NCI-H2107 (cell line): Measurements from ENCODE around the gene DTX1.

ENCODE experiments used
- DNase-seq: peaks from one replicate; lab custom pipeline; 2025; lab: John Stamatoyannopoulos, UW

Gene DTX1

DNA sequence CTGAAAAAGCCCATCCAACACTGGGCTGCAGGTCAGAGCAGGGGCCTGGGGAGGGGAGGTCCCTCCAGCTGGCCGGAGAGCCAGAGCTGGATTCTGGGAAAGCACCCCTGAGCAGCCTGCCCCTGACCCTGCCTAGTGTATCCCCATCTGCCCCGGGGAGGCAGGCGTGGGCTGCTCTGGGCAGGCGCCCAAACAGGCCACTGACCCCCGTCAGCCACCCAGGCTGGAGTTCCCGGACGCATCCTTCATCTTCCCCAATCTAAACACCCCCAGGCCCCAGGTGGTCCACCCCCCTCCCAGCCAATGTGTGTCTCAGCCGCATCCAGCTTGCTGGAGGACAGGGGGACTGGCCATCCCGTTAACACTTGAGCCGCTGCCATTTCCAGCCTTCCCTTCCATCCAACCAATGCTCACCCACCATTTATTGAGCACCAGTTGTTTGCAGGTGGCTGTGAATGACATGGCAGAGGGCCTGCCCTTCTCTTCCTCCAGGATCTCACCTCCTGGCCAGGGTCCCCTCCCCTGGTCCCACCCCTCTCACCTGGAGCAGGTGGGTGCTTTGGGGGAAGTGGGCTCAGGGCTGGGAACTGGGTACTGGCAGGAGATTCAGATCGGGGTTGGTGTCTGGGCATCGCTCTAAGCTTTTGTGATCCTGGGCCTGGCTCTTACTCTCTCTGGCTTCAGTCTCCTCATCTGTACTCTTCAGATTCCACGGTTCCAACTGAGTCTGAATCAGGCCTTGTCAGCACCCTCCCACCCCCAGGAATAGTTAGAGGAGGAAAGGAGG, 743 bp upstream of the DTX1 start:
- no peak for DNase-seq

DNA sequence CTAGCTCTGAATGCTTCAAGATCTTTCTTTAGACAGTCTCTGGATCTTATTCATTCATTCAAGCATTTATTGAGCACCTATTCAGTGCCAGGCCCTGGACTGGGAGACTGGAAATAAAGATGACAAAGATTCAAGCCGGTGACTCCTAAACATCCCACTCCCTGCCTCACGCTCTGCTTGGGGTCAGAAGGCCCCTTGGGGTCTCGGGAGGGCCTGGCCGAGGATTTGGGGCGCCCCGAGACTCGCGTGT, 224 bp upstream of the DTX1 start:
- DNase-seq = no peak

DNA sequence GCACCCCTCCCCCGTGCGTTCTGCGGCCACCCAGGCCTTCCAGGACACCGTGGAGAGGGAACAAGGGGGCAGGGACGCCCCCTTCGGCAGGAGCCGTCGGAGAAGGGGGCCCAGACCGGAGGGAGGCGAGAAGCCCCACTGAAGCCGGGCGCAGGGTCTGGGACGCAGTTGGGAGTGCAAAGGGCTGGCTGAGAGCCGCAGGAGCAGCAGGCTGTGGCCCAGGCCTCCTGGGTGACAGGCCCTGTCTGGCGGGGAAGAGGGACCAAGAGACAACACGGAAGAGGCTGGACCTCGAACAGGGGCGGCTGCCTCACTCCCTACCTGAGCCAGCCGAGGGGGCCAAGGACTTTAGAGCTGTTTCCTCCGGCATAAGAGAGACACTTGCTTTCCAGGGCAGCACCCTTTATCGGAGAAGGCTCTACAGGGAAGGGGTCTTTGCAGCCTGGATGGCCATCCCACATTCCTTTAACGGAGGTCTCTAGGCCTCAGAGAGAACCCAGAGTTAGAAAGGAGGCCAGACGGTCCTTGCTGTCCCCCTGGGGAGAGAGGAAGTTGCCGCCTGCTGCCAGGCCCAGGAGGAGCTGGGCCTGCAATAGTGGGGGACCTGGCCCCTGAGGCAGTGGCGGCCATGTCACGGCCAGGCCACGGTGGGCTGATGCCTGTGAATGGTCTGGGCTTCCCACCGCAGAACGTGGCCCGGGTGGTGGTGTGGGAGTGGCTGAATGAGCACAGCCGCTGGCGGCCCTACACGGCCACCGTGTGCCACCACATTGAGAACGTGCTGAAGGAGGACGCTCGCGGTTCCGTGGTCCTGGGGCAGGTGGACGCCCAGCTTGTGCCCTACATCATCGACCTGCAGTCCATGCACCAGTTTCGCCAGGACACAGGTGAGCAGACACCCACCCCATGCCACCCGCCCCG, 1.3 kb downstream of the DTX1 start:
- no peak for DNase-seq

DNA sequence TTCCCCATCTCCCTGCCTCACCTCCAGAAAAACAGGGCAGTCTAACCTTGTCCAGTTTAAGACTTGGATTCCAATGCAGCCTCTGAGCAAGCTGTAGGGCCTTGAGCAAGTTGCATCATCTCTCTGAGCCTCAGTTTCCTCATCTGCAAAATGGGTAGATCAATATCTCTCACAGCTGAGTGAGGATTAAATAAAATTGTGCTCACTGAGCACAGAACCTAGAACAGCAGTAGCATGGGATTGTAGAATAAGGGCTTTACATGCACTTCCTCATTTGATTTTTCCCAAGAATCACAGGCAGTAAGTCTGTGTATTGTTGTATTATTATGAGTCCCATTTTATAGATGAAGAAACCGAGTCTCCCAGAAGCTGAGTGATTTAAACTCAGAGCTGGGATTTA, 2.0 kb downstream of the DTX1 start:
- DNase-seq = no peak

DNA sequence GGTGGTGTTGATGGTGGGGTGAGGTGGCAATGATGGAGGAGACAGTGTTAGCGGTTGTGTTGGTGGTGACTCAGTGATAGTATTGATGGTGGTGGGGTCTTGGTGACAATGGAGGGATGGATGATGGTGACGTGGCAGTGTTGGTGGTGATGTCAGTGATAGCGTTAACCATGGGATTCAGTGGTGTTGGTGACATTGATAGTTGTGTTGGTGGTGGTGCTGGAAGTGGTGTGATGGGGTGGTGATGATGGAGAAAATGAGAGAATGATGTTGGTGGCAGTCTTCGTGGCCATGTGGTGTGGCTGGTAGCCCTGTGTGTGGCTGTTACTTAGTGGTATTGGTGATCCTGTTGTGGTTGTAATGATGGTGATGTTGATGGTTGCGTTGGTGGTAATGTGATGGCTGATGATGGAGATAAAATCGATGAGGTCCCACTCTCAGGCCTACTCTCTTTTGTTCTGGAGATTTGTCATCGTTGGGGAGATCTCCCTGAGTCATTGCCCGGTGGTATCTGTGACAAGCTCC, 2.6 kb downstream of the DTX1 start:
- DNase-seq = no peak

DNA sequence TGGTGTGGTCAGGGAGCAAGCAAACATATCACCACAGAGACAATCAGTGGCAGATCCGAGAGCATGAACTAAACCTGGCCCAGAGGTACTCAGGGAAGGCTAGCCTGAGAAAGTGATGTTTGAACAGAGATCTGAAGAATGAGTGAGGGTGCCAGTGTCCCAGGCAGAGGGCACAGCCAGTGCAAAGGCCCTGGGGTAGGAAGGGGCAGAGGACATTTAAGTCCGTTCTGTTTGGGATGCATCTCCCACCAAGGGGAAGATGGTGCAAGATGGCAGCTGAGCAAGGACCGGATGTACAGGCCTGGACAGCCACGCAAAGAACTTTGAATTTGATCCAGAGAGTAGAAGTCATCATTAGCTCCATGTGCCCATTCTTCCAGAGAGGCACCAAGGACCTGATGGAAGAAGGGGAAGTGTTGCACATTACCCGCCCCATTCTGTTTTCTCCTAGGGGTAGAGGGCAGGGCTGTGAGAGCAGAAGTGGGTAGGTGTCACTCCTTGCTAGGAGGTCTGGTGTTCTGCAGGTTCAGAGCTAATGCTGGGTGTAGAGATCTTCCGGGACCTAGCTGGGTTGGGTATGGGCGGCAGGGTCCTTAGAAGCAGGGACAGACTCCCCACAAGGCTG, 3.9 kb downstream of the DTX1 start:
- DNase-seq = no peak

DNA sequence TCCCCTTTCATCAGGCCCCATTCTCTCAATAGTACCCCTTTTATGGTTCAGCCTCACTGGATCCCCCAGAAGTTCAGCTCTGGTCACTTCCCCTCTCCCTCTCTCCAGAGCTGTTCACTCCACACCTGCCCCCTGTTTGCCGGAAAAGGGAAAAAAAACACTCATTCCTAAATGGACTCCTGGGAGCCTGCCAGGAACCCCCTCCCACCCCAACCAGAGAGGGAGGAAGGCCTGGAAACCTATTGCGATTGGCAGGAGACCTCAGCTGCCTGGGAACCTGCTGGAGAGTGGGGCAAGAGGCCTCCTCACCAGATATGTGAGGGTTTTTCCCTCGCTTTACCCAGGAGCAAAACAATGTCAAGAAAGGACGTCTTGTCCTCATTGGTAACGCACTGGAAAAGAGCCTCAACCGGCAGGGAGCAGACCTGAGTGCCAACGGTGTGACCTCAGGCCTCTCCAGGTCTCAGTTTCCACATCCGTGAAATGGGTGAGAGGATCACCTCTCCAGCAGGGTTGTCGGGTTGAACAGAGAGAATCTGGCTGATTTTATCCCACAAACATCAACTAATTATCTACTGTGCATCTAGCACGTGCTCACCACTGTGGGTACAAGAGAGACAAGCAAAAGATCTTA, 4.6 kb downstream of the DTX1 start:
- DNase-seq = no peak

DNA sequence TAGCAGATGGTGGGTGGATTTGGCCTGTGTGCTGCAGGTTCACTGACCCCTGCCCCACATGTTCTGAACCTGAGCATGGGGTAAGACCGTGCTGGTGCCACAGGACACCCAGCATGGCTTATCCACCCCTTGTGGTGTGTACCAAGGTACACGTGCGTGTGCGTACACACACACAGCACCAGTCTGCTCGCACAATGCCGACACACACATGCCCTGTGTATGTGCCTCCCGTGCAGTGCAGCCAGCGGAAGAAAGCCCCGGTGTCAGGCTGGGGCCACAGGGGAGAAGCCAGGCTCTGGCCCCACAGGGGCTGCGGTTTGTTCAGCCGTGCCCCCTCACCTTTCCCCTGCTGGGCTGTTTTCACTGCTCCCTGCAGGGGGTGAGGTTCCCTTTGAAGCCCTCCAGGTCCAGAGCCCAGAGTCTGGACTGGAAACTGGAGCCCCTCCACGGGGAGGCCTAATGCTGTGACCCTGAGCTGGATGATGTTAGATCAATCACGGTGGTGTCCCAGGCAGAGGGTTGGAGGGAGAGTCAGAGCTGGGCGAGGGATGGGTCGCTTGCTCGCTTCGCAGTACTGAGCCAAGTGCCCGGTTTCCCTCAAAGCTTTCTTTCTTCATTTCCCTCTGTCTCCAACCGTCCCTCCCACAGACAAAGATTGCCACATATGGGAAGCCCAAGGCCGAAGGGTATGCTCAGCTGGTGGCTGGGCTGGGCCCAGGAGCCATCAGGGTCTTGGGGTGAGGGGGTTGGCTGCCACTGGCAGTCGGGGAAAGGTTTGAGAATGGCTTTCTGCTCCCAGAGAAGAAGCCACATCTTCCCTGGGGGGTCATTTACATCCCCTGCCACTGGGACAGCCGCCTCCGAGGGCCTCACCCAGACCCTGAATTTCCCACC, 6.2 kb downstream of the DTX1 start:
- DNase-seq = no peak

DNA sequence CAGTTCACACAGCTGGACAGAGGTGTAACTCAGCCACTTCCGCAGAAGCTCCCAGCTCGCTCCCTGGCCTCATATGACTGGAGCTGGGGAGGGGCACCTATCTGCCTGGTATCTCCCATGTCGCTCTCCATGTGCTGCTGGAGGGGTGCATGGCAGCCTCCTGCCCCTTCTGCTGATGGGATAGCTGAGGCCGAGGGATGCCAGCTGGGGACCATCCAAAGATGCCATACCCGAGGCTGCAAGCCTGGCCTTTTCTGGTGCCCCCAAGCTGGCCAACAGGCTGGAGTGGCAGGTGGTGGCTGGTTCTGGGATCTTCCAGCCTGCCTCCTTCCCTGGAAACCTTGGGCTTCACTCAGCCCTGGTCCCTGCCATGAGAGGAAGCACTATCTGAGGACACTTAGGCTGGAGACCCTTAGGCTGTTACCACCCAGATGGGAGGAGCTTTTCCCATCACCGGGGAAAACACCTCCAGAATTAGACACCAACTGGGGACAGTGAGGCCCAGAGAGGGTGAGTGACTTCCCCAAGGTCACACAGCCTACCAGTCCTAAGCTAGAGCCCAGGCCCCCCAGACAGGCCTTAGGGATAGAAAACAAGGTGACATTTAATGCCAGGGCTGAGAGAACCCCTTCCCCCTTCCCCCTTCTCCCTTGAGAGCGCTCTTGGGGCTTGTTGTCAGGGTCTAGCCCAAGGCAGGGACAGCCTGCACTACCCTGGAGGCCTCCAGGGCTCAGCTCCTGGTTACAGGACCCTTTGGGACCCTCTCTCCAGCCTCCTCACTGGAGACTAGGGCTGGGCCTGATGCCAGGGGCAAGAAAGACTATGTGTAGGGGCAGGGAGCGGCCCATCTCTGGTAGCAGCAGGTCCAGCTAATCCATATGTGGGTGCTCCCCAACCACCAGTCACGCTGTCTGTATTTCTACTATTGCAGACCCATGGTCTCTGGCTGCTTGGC, 7.1 kb downstream of the DTX1 start:
- no peak for DNase-seq

DNA sequence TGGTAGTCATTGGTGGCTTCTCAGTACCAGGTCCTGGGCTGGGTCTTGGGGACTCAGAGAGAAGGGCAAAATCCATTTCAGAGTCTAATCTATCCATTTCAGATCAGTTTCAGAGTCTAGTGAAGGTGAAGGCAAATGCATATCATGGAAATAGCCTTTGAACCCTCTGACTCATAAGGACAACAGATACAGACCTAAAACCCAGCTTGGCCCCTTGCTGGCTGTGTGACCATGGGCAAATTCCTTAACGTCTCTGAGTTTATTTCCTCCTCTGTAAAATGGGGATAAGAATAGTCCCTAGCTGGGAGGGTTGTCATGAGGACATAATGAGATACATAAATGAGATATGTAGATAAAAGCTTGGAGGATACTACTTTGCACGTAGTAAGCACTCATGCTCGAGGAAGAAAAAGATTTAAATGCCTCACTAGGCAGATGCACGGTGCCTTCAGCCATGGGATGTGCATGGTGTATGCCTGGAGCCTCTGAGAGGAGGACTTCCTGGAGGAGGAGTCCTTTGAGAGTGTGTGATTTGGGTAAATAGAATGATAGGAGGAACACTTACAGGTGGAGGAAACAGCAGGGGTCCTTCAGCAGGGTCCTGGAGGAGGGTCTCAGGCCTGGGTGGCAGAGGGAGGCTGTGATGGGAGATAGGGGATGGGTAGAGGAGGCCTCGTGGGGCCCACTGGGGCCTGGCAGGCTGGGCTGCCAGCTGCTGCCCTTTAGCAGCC, 8.0 kb downstream of the DTX1 start:
- DNase-seq = no peak

DNA sequence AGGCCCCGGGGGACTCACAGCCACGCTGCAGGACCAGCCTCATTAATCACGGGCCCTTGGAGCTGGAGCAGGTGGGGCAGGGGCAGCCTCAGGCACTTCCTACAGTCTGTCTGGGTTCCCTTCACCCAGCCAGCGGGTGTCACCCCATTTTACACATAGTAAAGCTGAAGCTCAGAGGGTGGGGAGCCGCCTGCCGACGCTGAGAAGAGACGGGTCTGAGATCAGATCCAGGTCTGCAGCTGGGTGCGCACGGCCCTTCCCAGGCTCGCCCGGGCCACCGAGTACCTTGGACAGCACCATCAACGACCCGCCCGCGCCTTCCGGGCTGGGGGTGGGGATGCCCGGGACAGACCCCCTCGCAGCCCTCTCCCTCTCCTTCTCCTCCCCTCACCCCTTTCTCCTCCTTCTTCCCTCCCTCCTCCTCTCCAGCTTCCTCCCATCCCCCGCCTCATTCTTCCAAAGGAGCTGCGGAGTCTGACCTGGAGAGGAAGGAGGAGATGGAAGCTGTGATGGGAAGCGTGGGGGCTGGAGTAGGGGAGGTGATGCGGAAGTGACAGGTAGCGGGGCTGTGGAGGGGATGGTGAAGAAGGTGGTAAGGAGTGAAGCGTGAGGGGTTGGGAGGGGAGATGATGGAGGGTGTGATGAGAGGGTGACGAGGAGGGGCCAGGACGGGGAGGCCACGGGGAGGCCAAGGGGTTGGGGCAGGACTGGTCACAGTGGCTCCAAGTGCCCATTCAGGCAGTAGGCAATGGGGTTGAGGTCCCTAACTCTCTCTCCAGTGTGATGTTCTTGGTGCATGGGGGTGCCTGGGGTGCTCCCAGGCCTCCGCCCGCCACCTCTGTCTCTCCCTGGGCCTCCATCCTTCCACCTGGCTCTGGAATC, 8.8 kb downstream of the DTX1 start:
- DNase-seq = no peak

DNA sequence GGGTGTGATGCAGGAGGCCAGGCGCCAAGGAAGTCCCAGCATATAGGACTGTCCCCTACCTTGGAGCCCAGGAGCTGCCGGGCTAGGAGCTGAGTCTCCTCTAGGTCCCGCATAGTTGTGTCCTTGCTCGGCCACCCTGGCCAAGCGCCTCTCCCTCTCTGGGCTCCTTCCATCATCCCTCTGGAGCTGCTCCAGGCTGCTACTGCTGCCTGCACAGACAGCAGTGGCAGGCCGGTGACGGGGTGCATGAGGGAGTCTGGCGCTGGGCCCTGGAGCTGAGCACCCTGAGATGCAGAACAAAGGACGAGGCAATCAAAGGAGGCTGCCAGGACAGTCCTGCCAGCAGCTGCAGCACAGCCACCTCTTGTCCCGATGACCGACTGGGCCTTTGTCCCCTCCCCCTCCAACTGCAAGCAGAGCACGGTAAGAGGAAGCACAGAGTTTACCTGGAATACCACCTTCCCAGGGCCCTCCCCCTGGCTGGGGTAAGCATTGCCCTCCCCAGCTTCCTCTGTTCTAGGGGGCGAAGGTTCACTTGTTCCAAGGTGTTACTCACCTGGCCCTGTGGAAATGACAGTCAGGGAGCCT, 10.4 kb downstream of the DTX1 start:
- DNase-seq = no peak

DNA sequence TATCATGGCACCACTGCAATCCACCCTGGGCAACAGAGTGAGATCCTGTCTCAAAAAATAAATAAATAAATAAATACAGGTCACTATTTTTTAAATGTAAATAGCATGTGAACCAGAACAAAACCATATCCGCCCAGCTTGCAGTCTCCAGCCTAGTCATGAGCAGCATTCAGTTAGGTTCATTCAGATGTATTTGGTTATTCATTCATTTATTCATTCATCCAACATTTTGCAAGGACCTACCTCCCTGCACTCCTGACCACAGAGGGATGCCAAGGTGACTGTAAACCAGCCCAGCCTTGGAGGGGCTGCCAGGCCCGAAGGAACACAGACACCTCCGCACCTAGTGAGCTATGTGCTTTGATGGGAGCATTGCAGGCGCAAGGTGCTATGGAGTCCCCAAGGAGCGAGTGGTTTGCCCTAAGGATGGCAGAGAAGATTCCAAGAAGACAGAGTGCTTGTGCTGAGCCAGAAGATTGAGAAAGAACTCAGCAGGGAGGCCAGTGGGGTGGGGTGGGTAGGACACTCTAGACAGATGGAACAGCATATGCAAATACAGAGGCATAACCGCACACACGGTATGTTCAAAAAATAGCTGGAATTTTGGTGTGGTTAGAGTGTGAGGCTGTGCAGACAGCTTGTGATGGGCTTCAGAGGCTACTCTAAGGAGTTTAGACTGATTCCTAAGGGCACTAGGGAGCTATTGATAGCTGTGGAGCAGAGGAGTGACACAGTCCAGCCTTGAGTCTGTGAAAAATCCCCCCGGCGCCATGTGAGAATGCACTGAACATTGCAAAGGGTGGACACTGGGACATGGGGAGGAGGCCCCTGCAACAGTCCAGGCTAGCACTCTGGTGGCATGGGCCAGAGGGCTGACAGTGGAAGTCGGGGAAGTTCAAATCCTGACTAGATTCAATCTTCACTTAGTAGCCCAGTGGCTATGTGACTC, 11.7 kb downstream of the DTX1 start:
- DNase-seq = no peak

DNA sequence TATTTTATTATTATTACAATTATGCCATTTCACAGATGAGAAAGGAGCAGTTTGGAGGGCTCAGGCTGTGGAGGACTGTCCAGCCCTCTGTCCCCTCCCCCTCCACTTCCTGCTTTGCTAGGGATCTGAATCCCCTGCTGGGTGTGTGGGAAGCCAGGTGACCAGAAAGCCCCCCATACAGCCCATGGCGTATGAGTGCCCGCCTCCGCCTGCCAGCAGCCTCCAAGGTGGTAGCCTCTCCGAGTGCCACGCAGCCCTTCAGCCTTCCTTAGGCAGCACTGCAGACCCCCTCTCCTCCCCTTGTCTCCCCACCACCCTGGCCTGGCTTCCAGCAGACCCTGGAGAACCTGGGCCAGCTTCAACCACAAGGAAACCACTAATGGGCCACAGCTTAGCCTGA, 12.6 kb downstream of the DTX1 start:
- DNase-seq = no peak

DNA sequence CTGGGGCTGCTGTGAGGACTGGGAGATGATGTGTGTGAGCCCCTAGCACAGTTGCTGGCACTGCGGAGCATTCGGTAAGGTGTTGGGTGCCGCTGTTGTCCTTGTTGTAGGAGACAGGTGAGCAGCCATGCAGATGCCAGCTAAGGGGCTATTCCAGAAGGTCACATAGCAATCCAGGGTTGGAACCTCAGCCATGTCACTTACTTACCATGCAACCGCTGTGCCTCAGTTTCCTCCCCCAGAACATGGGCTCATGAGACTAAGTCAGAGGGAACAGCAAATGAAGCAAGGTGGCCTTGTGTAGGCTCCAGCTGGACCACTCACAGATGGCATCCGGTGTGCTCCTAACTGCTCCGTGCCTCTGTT, 13.2 kb downstream of the DTX1 start:
- DNase-seq = no peak

DNA sequence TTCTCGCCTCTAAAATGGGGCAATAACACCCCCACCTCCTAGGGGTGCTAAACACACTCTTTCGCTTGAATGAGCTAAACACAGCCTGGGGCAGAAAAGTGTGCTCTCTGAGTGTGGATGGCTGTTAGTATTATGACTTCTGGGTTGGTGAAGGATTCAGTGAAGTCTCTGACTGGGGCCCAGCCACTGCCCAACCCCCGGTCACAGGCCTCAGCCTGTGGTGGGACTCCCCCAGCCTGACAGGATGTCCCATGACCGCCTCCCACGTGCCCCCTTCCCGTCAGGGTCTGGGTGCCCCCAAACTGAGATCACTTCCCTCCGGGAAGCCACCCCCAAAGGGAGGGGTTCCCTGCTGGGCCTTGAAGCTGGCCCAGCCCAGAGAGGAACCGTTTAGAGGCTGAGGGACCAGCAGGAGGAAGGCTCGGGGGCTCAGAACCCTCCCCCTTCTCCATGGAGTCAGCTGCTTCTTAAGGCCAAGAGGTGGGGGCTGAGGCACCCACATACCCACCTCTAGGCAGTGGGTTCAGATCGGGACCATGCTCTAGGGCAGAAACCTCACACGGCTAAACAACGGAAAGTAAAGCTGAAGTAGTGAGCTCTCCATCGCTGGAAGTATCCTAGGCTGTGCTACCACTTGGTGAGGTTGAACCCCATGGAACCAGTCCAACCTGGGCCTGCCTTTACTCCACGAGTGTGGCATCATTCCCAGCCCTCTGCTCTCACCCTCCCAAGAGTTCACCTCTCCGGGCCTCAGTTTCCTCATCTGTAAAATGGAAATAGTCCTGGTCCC, 13.8 kb downstream of the DTX1 start:
- DNase-seq = no peak
